ENCODE data around the gene FMN2.

- TF ChIP-seq, protein P1, sequence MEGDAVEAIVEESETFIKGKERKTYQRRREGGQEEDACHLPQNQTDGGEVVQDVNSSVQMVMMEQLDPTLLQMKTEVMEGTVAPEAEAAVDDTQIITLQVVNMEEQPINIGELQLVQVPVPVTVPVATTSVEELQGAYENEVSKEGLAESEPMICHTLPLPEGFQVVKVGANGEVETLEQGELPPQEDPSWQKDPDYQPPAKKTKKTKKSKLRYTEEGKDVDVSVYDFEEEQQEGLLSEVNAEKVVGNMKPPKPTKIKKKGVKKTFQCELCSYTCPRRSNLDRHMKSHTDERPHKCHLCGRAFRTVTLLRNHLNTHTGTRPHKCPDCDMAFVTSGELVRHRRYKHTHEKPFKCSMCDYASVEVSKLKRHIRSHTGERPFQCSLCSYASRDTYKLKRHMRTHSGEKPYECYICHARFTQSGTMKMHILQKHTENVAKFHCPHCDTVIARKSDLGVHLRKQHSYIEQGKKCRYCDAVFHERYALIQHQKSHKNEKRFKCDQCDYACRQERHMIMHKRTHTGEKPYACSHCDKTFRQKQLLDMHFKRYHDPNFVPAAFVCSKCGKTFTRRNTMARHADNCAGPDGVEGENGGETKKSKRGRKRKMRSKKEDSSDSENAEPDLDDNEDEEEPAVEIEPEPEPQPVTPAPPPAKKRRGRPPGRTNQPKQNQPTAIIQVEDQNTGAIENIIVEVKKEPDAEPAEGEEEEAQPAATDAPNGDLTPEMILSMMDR (IDR thresholded peaks at IDR 0.05) = no peak
- no peak for TF ChIP-seq POLR2AphosphoS5 (IDR thresholded peaks at IDR 0.05)
Observed at GRCh38 chr1:240084749-240085148, 6.9 kb upstream of the FMN2 start.
